MG63 (cell line): ENCODE measurements around the gene STRADA. TPM values are rescaled to one million over a fixed set of nuclear protein-coding genes. Genes with fewer than 3 reads are reported as not detected.

Experiments
- DNase-seq: peaks from one replicate; pipeline ENCODE4 v3.0.0-alpha.2; 2020
- H3K27me3 ChIP-seq: fragments of 250-450 bp; sonication (Bioruptor Pico); 2 replicates; pipeline ENCODE4 v1.5.1; 2020; ENCODE audit warnings: mild to moderate bottlenecking, moderate library complexity
- H3K36me3 ChIP-seq: fragments of 250-450 bp; sonication (Bioruptor Pico); 2 replicates; pipeline ENCODE4 v1.5.1; 2020; ENCODE audit warnings: mild to moderate bottlenecking, moderate library complexity
- H3K4me3 ChIP-seq: fragments of 250-450 bp; sonication (Bioruptor Pico); 2 replicates; pipeline ENCODE4 v1.5.1; 2020; ENCODE audit warnings: mild to moderate bottlenecking, moderate library complexity
- H3K9me3 ChIP-seq: fragments of 250-450 bp; sonication (Bioruptor Pico); 2 replicates; pipeline ENCODE4 v1.5.1; 2020; ENCODE audit warnings: mild to moderate bottlenecking, moderate library complexity
- total RNA-seq: library from RNA; depleted of rRNA; stranded (reverse); fragments of >200 nt; shearing (Covaris generic); gene quantifications from 2 replicates; pipeline ENCODE4 v1.2.3, GENCODE V29; 2014; ENCODE audit warnings: low replicate concordance; rRNA removed

Gene STRADA
- total RNA-seq, 1 experiment from 2014 or later, result 18.7 TPM

DNA sequence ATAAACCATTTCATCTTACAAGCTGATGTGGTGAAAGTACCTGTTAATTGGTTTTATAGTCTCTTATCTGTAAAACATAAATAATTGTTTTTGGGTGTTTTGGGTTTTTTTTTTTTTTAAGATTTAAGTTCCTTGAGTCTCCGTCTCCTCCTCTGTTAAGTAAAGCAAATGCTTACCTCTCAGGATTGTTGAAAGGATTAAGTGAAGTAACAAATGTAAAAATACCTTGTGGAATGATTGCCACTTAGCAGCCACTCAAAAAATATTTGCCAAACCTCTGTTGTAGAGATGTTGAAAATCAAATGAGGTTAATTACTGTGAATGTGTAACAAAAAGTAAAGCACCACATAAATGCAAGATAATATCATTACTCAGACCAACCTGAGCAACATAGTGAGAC is 60.9 kb downstream of the STRADA start:
- peaks cover 17% of the 10 kb centered on the region for H3K36me3 ChIP-seq
- no peak overlapping the region for H3K4me3 ChIP-seq
- no peaks in the 10 kb centered on the region for H3K9me3 ChIP-seq
- no peak for DNase-seq
- no peaks in the 10 kb centered on the region for H3K27me3 ChIP-seq

DNA sequence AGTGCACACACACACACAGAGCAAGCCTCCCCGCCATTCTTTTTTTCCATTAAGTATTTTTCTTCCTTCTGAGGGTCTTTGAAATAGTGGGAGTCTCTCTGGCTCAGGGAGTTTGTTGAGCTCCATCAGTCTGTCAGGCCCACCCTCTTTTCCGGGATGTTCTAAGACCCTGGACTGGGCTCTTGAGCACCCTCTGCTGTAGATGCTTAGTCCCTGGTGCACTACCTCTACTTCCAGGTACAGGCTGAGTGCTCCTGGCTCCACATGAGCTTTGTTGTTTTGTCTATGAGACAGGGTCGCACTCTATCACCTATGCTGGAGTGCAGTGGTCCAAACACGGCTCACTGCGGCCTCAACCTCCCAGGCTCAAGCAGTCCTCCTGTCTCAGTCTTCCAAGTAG is 62.4 kb downstream of the STRADA start:
- H3K36me3 ChIP-seq, result peaks cover 13% of the 10 kb centered on the region
- no peak overlapping the region for H3K4me3 ChIP-seq
- H3K9me3 ChIP-seq, result no peaks in the 10 kb centered on the region
- H3K27me3 ChIP-seq, result no peaks in the 10 kb centered on the region
- DNase-seq, result no peak

- H3K4me3 ChIP-seq, result no peak overlapping the region
- H3K36me3 ChIP-seq, result peaks cover 3% of the 10 kb centered on the region
- H3K27me3 ChIP-seq, result no peaks in the 10 kb centered on the region
- DNase-seq, result no peak
- H3K9me3 ChIP-seq, result no peaks in the 10 kb centered on the region
Measured at GRCh38 chr17:63676584-63676983, 65.0 kb downstream of the STRADA start.

DNA sequence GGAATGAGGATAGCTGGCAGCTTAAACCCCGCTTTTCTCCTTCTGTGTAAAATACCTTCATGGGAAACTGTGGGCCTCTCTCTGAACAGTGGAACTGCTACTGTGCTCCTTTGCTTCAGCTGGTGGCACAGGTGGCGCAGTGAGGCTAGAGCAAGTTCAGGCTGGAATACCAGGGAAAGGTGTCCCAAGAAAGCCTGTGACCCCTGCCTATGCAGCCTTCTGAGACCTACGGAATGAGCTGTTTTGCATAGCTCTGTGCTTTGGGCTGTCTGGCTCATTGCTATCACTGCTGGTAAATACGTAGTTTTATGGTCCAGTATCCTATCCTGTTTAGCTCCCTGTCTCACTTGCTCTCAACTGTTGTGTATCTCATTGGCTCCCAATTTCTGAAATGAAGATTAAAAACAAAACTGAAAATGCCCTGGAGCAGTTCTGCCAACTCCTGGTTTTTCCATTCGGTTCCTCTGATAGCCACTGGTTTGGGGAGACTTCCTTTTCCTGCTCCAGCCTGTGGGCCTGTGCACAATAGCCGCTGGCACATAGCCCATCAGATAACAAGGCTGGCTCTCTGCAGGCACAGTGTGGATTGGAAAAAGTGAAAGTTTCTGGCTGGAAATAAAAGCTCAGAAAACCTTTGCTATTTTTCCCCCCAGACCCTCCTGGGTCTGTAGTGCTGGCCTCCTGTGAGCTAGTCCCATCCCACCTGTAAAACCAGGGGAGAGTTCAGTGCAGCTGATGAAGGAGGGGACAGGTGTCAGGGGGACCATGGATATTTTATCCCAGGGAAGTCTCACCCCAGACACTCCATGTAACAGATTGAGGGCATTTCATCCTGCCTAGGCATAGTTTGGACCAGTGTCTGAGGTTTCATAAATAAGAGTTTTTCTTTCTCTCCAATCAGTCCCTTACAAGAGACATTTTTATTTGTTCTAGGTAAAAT is 65.7 kb downstream of the STRADA start:
- peak; percentile 87 for DNase-seq
- Histone ChIP-seq H3K4me3 (no peak overlapping the region), H3K9me3 (no peaks in the 10 kb centered on the region), H3K27me3 (no peaks in the 10 kb centered on the region), H3K36me3 (peaks cover 5% of the 10 kb centered on the region)

DNA sequence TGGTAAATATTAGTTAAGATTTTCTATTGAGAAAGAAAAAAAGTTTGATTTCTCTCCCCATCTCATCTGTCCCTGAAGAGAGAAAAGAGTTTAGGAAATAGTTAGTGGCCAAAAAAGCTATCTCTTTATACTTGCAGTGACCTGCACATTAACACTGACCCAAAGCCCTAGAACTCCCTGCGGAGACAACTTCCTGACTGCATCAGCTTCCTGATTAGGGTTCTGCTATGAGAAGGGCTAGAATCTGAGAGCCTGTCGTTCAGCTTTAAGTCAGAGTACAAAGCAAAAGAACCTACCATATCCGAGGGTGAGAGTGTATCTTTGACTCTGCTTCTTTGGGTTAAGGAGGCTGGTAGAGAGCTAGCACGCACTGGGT is 66.4 kb downstream of the STRADA start:
- no peaks in the 10 kb centered on the region for H3K9me3 ChIP-seq
- no peak for DNase-seq
- no peaks in the 10 kb centered on the region for H3K27me3 ChIP-seq
- peaks cover 5% of the 10 kb centered on the region for H3K36me3 ChIP-seq
- no peak overlapping the region for H3K4me3 ChIP-seq

DNA sequence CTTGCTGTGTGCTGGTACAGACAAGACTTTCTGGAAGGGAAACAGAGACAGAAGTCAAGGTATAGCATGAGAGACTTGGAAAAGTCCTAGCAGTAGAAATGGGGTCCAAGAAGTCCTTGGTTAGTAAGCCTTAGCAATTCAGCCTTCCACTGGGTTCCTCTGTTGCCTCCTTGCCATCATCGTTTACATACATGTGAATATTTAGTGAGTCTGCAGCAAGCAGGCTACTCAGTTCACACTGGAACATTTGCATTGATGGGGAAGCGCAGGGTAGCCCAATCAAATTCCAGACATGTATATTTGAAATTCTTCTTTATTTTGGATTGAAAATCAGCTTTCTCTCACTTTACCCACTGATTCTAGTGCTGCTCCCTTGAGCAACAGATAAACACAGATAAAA is 68.7 kb downstream of the STRADA start:
- no peak overlapping the region for H3K4me3 ChIP-seq
- H3K9me3 ChIP-seq, result no peaks in the 10 kb centered on the region
- H3K27me3 ChIP-seq, result no peaks in the 10 kb centered on the region
- DNase-seq, result no peak
- peaks cover 19% of the 10 kb centered on the region for H3K36me3 ChIP-seq

DNA sequence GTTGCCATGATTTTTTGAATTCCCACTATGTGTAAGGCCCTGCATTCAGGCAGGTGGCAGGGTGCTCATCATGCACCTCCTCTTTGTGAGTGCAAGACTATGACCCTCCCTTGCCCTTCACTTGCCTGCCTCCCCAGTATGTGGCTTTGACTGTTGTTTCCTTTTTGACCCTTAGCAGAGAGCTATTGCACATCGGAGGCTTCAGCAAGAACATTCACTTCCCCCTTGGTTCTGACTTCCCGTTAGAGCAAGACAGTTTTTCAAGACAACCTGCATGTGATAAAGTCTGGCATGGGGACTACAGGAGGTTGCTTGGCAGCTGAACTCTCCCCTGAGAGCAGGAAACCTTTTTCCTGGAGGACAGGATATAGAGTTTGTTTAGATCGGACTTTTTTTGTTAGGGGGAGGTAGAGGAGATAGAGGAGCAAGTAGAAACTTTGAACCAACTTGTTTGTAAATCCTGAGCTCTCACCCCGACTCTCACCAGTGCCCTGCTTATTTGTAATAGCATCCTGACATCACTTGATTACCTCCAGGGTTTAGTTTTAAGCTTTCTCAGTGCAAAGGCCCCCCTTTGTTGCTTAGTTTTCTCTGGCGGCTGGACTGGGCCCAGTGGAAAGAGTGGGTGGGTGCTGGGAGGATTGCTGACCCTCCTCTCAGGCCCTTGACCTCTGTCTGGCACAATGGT is 75.9 kb downstream of the STRADA start:
- no peak for DNase-seq
- H3K4me3 ChIP-seq, result no peak overlapping the region
- no peaks in the 10 kb centered on the region for H3K9me3 ChIP-seq
- H3K27me3 ChIP-seq, result no peaks in the 10 kb centered on the region
- H3K36me3 ChIP-seq, result peaks cover 22% of the 10 kb centered on the region

GRCh38 chr17:63659850-63660249 is 81.7 kb downstream of the STRADA start:
- Histone ChIP-seq H3K4me3 (no peak overlapping the region), H3K36me3 (peaks cover 17% of the 10 kb centered on the region)

GRCh38 chr17:63658366-63658765 is 83.2 kb downstream of the STRADA start:
- peaks cover 19% of the 10 kb centered on the region for H3K36me3 ChIP-seq
- H3K9me3 ChIP-seq, result no peaks in the 10 kb centered on the region
- no peaks in the 10 kb centered on the region for H3K27me3 ChIP-seq
- H3K4me3 ChIP-seq, result no peak overlapping the region
- DNase-seq, result no peak

More at GRCh38 chr17:63659850-63660249, 81.7 kb downstream of the STRADA start:
- DNase-seq, result no peak
- H3K27me3 ChIP-seq, result no peaks in the 10 kb centered on the region
- no peaks in the 10 kb centered on the region for H3K9me3 ChIP-seq

- Histone ChIP-seq H3K36me3 (peaks cover 22% of the 10 kb centered on the region), H3K27me3 (no peaks in the 10 kb centered on the region), H3K4me3 (no peak overlapping the region), H3K9me3 (no peaks in the 10 kb centered on the region)
- no peak for DNase-seq
Measured at GRCh38 chr17:63657786-63658185, 83.8 kb downstream of the STRADA start.

DNA sequence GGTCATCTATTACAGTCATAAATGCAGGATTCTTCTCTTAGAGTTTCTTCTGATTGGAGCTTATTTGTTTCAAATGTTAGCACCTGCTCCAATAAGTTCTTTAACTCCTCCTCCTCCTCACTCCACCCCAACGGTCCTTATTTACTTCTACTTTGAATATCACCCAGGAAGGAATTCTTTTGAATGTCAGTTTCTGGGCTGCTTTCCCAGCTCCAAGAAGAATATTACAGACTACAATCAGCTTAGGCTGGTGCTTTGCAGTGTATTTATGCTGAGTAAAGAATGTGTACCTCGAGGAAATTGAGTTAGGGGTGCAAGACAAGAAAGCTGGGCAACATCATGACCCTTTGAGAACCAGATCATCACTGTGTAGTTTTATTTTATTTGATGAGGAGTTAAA is 88.5 kb downstream of the STRADA start:
- DNase-seq, result no peak

More for the DNA sequence above, 88.5 kb downstream of the STRADA start:
- Histone ChIP-seq H3K9me3 (no peaks in the 10 kb centered on the region), H3K36me3 (peaks cover 20% of the 10 kb centered on the region), H3K27me3 (no peaks in the 10 kb centered on the region), H3K4me3 (no peak overlapping the region)

Other genes with a start within 250 kb of the STRADA start
- gene KCNH6, start 218.4 kb downstream of the STRADA start, total RNA-seq, result not detected in 2 replicates
- gene DCAF7, start 191.3 kb downstream of the STRADA start, total RNA-seq, result 7.5 and 21.6 TPM in 2 replicates
- 22.2 and 42.3 TPM in 2 replicates for gene TACO1, start 140.9 kb downstream of the STRADA start, total RNA-seq
- gene MAP3K3, start 119.4 kb downstream of the STRADA start, total RNA-seq, result 10.2 and 12.9 TPM in 2 replicates
- 0.64 and 3.3 TPM in 2 replicates for gene LIMD2, start 41.7 kb downstream of the STRADA start, total RNA-seq
- gene CCDC47, start 31.8 kb upstream of the STRADA start, total RNA-seq, result 49.1 and 92.0 TPM in 2 replicates
- gene DDX42, start 32.4 kb upstream of the STRADA start, total RNA-seq, result 37.7 and 83.3 TPM in 2 replicates
- 116 and 133 TPM in 2 replicates for gene PSMC5, start 85.6 kb upstream of the STRADA start, total RNA-seq
- 33.3 and 58.6 TPM in 2 replicates for gene FTSJ3, start 85.9 kb upstream of the STRADA start, total RNA-seq
- gene SMARCD2, start 100.9 kb upstream of the STRADA start, total RNA-seq, result 156 and 163 TPM in 2 replicates
- not detected in 2 replicates for gene CSH2, start 131.9 kb upstream of the STRADA start, total RNA-seq
- not detected in 2 replicates for gene GH2, start 140.1 kb upstream of the STRADA start, total RNA-seq
- not detected in 2 replicates for gene CSH1, start 154.8 kb upstream of the STRADA start, total RNA-seq
- not detected in 2 replicates for gene CSHL1, start 169.5 kb upstream of the STRADA start, total RNA-seq
- not detected in 2 replicates for gene GH1, start 177.0 kb upstream of the STRADA start, total RNA-seq
- not detected in 2 replicates for gene CD79B, start 190.5 kb upstream of the STRADA start, total RNA-seq
- gene SCN4A, start 231.1 kb upstream of the STRADA start, total RNA-seq, result not detected in 2 replicates